Mucosa of stomach (tissue), 1 donor: Measurements from ENCODE around the gene LRRC3C.
A peak's percentile ranks its signal among the peaks of the same experiment; 100 is the strongest.

Source experiments
- H3K27me3 ChIP-seq: one replicate; pipeline ENCODE4 v1.7.0; 2013; ENCODE audit warnings: mild to moderate bottlenecking, low read length; ENCODE audit not compliant: control insufficient read depth, insufficient read depth
- H3K36me3 ChIP-seq: one replicate; pipeline ENCODE4 v1.7.0; 2013; ENCODE audit warnings: low read length; ENCODE audit not compliant: control insufficient read depth, insufficient read depth
- H3K4me1 ChIP-seq: one replicate; pipeline ENCODE4 v1.7.0; 2013; ENCODE audit warnings: mild to moderate bottlenecking, low read length; ENCODE audit not compliant: control insufficient read depth, insufficient read depth
- H3K4me3 ChIP-seq: one replicate; pipeline ENCODE4 v1.7.0; 2013; ENCODE audit warnings: low read length
- H3K9ac ChIP-seq: one replicate; pipeline ENCODE4 v1.7.0; 2013; ENCODE audit warnings: mild to moderate bottlenecking, low read length, moderate library complexity
- H3K9me3 ChIP-seq: one replicate; pipeline ENCODE4 v1.7.0; 2013; ENCODE audit warnings: mild to moderate bottlenecking, low read length, moderate library complexity; ENCODE audit not compliant: control insufficient read depth
- donor health status: Pancreatic carcinoma.

The LRRC3C gene

DNA sequence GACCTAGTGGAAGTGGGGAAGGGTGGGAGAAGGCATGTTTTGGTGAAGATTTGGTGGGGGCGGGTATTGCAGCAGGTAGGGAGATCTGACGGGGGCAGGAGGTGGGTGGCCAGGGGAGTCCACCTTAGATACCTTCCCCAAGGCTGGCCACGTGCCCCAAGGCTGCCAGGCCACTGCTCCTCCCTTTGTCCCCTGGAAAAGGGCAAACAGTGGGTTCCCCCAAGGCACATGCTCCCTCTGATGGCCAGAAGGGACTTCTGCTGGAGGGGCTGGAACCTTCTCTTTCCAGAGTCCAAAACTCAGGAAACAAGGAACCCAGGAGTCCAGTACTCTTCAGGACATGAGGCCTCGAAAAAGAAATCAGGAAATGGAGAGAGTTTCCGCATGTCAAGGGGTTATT lies 46.9 kb downstream of the LRRC3C start:
- peaks cover 15% of the 10 kb centered on the region for H3K27me3 ChIP-seq
- no peaks in the 10 kb centered on the region for H3K9me3 ChIP-seq
- H3K4me3 ChIP-seq: no peak overlapping the region
- H3K4me1 ChIP-seq: no peaks in the 10 kb centered on the region
- no peak overlapping the region for H3K9ac ChIP-seq
- H3K36me3 ChIP-seq: no peaks in the 10 kb centered on the region

DNA sequence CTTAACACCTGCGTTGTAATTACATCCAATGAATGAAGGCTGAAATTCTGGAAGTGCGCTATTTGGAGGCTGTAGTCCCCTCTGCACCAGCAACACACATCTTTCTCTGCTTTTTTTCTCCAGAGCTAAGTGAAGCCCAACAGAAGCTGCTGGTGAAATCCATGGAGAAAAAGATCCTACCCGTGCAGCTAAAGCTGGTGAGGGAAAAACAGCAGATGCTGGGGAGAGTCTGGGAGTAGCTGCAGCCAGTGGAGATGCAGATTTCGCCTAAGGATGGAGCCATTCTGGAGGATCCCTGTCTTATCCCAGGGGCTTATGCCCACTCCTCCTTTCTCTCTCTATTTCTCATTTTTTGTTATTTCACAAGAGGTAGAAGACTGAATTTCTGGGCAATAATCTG lies 48.3 kb downstream of the LRRC3C start:
- H3K4me3 ChIP-seq: no peak overlapping the region
- no peaks in the 10 kb centered on the region for H3K9me3 ChIP-seq
- H3K4me1 ChIP-seq: peaks cover 7% of the 10 kb centered on the region
- peaks cover 13% of the 10 kb centered on the region for H3K27me3 ChIP-seq
- no peak overlapping the region for H3K9ac ChIP-seq
- H3K36me3 ChIP-seq: no peaks in the 10 kb centered on the region

DNA sequence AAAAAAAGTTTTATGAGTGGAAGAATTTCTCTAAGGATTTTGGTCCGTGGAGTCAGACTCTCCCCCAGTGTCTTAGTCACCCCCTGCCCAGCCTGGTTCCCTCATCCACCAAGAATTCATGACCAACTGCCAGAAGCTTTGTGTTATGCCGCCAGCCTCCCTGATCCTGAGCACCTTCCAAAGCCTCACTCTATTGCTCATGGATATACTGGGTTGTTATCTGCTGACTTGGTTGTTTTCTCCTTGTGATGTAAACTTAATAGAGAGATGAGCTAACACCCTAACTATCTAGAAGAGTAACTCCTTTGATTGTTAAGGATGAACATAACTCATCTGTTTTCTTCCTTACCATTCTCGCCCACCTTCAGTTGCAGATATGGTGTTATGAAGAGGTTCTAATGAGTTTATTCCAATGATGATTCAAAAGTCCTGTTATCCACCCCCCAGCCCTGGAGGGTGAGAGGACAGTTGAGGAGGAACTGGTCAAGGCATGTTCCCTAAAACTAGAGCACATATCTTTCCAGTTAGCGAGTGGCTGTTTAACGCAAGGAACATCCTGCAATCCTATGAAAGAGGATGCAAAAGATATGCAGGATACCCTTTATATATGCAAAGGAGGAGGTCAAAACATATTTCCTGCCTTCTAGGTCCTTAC lies 51.6 kb downstream of the LRRC3C start:
- Histone ChIP-seq H3K4me1 (peaks cover 16% of the 10 kb centered on the region), H3K9ac (no peak overlapping the region), H3K36me3 (no peaks in the 10 kb centered on the region), H3K27me3 (peaks cover 9% of the 10 kb centered on the region), H3K4me3 (no peak overlapping the region), H3K9me3 (no peaks in the 10 kb centered on the region)

DNA sequence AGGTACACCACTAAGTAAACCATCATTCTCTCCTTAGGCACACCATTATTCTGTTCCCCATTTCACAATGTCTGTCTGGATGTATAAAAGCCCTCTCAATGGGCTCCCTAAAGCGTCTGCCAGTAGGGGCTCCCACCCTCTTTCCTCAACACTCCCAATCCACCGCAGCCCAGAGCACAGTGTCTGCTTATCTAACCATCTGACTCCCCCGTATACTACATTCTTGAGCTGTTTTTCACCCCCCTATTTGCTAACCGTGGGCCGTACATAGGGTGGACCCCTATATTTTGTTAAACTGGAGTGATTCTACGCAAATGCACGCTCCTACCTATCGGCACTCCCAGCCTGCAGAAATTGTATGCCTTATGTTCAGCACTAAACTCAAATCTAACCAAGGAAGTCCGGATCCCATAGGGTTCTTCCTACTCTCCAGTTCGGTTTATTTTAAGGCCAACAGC lies 52.4 kb downstream of the LRRC3C start:
- Histone ChIP-seq H3K27me3 (peaks cover 5% of the 10 kb centered on the region), H3K4me1 (peaks cover 16% of the 10 kb centered on the region), H3K36me3 (peaks cover under 1% of the 10 kb centered on the region), H3K4me3 (peak overlapping the region; percentile 42), H3K9ac (peak overlapping the region; percentile 51), H3K9me3 (no peaks in the 10 kb centered on the region)

DNA sequence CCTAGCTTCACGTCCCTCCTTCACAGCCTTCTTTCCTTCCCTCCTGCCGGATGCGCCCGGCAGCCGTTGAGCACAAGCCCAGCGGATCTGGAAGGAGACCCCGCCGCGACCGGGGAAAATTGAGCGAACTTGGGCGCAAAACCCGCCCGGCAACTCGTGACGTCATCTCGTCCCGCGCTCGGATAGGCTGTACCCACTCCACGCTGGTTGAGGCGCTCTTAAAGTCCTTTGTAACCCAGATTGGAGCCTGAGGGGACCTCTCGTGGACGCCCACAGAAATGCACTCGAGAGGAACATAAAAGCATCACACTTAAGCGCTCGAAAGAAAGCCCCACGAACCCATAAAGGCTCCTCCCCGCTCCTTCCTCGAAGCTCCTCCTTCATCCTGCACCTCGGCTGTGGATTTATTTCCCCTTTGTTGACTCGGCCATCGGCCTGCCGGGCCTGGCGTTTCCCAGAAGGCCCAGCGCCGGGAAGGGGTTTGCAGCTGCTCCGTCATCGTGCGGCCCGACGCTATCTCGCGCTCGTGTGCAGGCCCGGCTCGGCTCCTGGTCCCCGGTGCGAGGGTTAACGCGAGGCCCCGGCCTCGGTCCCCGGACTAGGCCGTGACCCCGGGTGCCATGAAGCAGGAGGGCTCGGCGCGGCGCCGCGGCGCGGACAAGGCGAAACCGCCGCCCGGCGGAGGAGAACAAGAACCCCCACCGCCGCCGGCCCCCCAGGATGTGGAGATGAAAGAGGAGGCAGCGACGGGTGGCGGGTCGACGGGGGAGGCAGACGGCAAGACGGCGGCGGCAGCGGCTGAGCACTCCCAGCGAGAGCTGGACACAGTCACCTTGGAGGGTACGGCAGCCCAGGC lies 53.0 kb downstream of the LRRC3C start, which contains the start of gene PSMD3:
Gene PSMD3 (plus strand): TSS at position 457 of the 856 bp plus-strand sequence. CDS start 164 bp downstream, at position 621.
- peaks cover 5% of the 10 kb centered on the region for H3K27me3 ChIP-seq
- peaks cover 16% of the 10 kb centered on the region for H3K4me1 ChIP-seq
- H3K4me3 ChIP-seq: peak within 1 kb of the TSS; percentile 97
- no peaks in the 10 kb centered on the region for H3K9me3 ChIP-seq
- peaks cover 6% of the 10 kb centered on the region for H3K36me3 ChIP-seq
- H3K9ac ChIP-seq: peak within 1 kb of the TSS; percentile 94

DNA sequence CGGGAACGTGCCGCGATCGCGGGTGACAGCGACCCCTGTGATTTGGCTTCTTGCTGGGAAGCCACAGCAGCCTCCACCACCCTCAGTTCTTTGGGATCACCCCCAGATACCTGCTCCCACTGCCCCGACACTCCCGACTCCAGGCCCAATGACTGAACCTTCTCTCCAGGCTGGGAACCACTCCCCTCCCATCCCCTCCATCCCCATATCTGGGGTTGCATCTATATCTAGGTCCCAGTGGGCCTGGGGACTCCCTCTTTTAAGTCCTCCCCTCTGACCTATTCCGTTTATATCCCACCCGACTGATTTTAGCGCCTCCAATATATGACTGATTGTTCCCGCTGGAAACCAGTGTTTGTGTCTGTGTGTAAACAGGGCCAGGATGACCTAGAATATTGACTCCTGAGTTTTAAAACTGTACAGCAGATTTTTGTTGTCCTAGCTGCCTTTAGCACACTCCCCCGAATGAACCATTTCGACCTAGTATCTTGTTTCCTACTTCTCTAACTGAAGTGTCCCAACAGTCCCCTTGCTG lies 53.7 kb downstream of the LRRC3C start:
- H3K27me3 ChIP-seq: peaks cover 5% of the 10 kb centered on the region
- peak overlapping the region; percentile 94 for H3K9ac ChIP-seq
- peaks cover 6% of the 10 kb centered on the region for H3K36me3 ChIP-seq
- peak overlapping the region; percentile 97 for H3K4me3 ChIP-seq
- no peaks in the 10 kb centered on the region for H3K9me3 ChIP-seq
- H3K4me1 ChIP-seq: peaks cover 16% of the 10 kb centered on the region

DNA sequence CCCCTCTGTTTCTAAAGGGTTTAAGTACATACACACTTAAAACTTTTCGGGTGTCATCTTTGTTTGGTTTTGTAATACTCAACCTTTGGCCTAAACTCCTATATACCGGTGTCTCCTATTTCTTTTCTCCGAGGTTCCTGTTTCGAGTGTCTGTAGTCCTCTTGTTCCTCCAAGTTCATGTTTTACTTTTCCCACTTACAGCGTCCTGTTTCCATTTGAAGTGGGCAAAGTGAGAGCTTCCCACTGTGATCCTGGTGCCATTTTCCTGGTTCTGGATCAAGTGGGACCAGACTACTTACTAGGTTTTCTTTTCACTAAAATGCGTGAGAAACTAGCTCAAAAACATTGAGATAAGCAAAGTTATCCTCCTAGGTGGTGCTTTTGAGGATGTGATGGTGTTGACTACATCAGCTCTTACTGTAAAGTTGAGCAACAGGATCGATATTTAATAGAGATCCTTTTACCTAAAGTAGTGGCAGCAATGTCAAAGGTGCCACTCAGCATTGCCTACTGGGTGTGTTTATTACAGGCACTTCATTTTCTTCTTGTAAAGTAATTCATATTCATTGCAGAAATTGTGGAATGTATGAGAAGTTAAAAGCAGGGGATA lies 54.3 kb downstream of the LRRC3C start:
- no peaks in the 10 kb centered on the region for H3K9me3 ChIP-seq
- H3K27me3 ChIP-seq: peaks cover 5% of the 10 kb centered on the region
- no peak overlapping the region for H3K4me3 ChIP-seq
- H3K4me1 ChIP-seq: peaks cover 16% of the 10 kb centered on the region
- H3K36me3 ChIP-seq: peaks cover 8% of the 10 kb centered on the region
- H3K9ac ChIP-seq: peak overlapping the region; percentile 94

DNA sequence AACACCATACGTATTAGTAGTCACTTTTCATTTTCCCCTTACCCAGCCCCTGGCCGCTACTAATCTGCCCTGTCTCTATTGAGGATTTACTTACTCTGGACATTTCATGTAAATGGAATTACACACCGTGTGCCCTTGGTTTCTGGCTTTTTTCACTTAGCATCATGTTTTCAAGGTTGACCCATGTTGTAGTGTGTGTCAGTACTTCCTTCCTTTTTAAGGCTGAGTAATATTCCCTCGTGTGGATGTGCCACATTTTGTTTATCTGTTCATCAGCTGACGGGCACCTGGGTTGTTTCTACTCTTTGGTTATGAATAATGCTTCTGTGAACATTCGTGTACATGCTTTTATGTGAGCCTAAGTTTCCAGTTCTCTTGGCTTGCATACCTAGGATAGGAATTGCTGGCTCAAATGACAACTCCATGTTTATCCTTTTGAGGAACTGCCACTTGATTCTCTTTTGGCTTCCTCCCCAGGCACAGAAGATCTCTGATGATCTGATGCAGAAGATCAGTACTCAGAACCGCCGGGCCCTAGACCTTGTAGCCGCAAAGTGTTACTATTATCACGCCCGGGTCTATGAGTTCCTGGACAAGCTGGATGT lies 60.8 kb downstream of the LRRC3C start:
- Histone ChIP-seq H3K36me3 (peaks cover 41% of the 10 kb centered on the region), H3K27me3 (no peaks in the 10 kb centered on the region), H3K4me3 (no peak overlapping the region), H3K4me1 (no peaks in the 10 kb centered on the region), H3K9me3 (no peaks in the 10 kb centered on the region), H3K9ac (no peak overlapping the region)

DNA sequence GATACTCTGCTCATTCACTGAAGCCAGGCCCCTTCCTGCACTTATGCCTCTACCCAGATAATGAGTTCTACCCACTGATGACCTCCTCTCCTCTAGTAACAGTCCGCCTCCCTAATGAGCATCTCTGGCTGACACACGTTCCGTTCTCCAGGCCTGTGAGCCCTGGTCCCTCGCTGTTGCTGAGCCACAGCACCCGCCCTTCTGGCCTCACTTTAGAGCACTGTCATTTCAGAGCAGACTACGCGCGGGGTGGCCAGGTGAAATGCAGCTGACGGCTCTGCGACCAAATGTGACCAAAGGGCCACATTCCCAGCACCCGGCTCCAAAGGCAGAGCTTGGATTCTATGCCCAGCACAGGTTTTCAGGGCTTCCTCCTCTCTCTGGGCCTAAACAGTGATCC lies 66.9 kb downstream of the LRRC3C start:
- Histone ChIP-seq H3K4me3 (no peak overlapping the region), H3K27me3 (no peaks in the 10 kb centered on the region), H3K4me1 (peaks cover 10% of the 10 kb centered on the region), H3K36me3 (peaks cover 42% of the 10 kb centered on the region), H3K9me3 (no peaks in the 10 kb centered on the region), H3K9ac (no peak overlapping the region)
